Ishikawa (cell line): ENCODE data around the gene LRPAP1.

Experiments
- RAD21 ChIP-seq: IDR thresholded peaks from 2 replicates; pipeline ENCODE4 v1.6.1; 2012; ENCODE audit warnings: low read depth
- TAF1 ChIP-seq: IDR thresholded peaks from 2 replicates; pipeline ENCODE4 v1.6.1; 2012; ENCODE audit warnings: low read depth, mild to moderate bottlenecking
- TF ChIP-seq, protein P1 (sequence below): IDR thresholded peaks from 2 replicates; pipeline ENCODE4 v1.6.1; 2012; ENCODE audit warnings: low read depth, mild to moderate bottlenecking

GRCh38 chr4:3497523-3498389, 34.5 kb downstream of the LRPAP1 start:
- TF ChIP-seq, protein P1, sequence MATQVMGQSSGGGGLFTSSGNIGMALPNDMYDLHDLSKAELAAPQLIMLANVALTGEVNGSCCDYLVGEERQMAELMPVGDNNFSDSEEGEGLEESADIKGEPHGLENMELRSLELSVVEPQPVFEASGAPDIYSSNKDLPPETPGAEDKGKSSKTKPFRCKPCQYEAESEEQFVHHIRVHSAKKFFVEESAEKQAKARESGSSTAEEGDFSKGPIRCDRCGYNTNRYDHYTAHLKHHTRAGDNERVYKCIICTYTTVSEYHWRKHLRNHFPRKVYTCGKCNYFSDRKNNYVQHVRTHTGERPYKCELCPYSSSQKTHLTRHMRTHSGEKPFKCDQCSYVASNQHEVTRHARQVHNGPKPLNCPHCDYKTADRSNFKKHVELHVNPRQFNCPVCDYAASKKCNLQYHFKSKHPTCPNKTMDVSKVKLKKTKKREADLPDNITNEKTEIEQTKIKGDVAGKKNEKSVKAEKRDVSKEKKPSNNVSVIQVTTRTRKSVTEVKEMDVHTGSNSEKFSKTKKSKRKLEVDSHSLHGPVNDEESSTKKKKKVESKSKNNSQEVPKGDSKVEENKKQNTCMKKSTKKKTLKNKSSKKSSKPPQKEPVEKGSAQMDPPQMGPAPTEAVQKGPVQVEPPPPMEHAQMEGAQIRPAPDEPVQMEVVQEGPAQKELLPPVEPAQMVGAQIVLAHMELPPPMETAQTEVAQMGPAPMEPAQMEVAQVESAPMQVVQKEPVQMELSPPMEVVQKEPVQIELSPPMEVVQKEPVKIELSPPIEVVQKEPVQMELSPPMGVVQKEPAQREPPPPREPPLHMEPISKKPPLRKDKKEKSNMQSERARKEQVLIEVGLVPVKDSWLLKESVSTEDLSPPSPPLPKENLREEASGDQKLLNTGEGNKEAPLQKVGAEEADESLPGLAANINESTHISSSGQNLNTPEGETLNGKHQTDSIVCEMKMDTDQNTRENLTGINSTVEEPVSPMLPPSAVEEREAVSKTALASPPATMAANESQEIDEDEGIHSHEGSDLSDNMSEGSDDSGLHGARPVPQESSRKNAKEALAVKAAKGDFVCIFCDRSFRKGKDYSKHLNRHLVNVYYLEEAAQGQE, result no peak
- TF ChIP-seq TAF1 (no peak), RAD21 (no peak)
